Spleen (tissue), 11 donors: ENCODE data around the gene POLRMT. TPM values are rescaled to one million over a fixed set of nuclear protein-coding genes. Genes with fewer than 3 reads are reported as not detected.
A peak's percentile ranks its signal among the peaks of the same experiment; 100 is the strongest.

Source experiments
- DNase-seq: peaks from one replicate; pipeline ENCODE4 v3.0.0-alpha.2; 2020
- H3K27ac ChIP-seq, 8 donors: fragments of 200-600 bp; sonication (generic) in 7 of 8; 1 replicate in 4 of 8; 2 replicates in 4 of 8; pipeline versions ENCODE4 v1.5.0 to v1.8.0; 2016 to 2021; ENCODE audit warnings: inconsistent platforms in 4 of 8, mild to moderate bottlenecking in 4 of 8, moderate library complexity in 1 of 8
- H3K27me3 ChIP-seq, 7 donors: fragments of 200-600 bp; sonication (generic) in 6 of 7; replicated peaks in 1 of 7; 1 replicate in 4 of 7; 2 replicates in 3 of 7; pipeline versions ENCODE4 v1.5.0 to v1.8.0; 2016 to 2021; ENCODE audit warnings: inconsistent platforms in 3 of 7, mild to moderate bottlenecking in 1 of 7
- H3K36me3 ChIP-seq, 6 donors: fragments of 200-600 bp; sonication (generic) in 5 of 6; 1 replicate in 4 of 6; 2 replicates in 2 of 6; pipeline versions ENCODE4 v1.5.0 to v1.8.0; 2016 to 2021; ENCODE audit warnings: inconsistent platforms in 2 of 6
- H3K4me1 ChIP-seq, 6 donors: fragments of 200-600 bp; sonication (generic) in 5 of 6; 1 replicate in 3 of 6; 2 replicates in 3 of 6; pipeline versions ENCODE4 v1.5.0 to v1.8.0; 2016 to 2021; ENCODE audit warnings: inconsistent platforms in 3 of 6
- H3K4me3 ChIP-seq, 8 donors: fragments of 200-600 bp; sonication (generic) in 7 of 8; 1 replicate in 4 of 8; 2 replicates in 4 of 8; pipeline versions ENCODE4 v1.5.0 to v1.8.0; 2016 to 2021; ENCODE audit warnings: inconsistent platforms in 4 of 8, mild to moderate bottlenecking in 4 of 8, moderate library complexity in 2 of 8
- H3K9me3 ChIP-seq, 8 donors: fragments of 200-600 bp; sonication (generic) in 7 of 8; 1 replicate in 4 of 8; 2 replicates in 4 of 8; pipeline versions ENCODE4 v1.5.0 to v1.8.0; 2016 to 2021; ENCODE audit warnings: inconsistent platforms in 4 of 8
- POLR2A ChIP-seq, 3 donors: fragments of 450-650 bp; IDR thresholded peaks; one replicate each; pipeline ENCODE4 v1.5.1; 2017; ENCODE audit warnings: antibody characterized with exemption in 3 of 3, mild to moderate bottlenecking in 1 of 3
- POLR2AphosphoS5 ChIP-seq, 3 donors: sonication (generic); formaldehyde crosslinking; IDR thresholded peaks; one replicate each; pipeline ENCODE4 v1.5.1; 2017; ENCODE audit warnings: antibody characterized with exemption in 3 of 3
- WGBS, 5 donors: extraction: QIAGEN DNeasy Blood & Tissue Kit in 3 of 5; methylation state at CpG; one replicate each; pipeline versions ENCODE4 v1.1.5 to v1.1.7; 2013 to 2018; 5-methylcytosine and 5-hydroxymethylcytosine counted together
- intact Hi-C: fragments of 100-400 bp; cut with DNase I; formaldehyde crosslinking; loops from one replicate; pipeline ENCODE4 v1.15.0; 2023; ENCODE audit warnings: low total_unique reads
- polyA plus RNA-seq, 3 donors: library from polyadenylated mRNA; stranded (reverse); fragments of 200-250 nt; gene quantifications; one replicate each; pipeline ENCODE4 v1.2.1, GENCODE V29; 2013
- total RNA-seq, 7 donors: library from RNA; depleted of rRNA in 3 of 7; stranded (reverse); fragments of >200 nt in 3 of 7; fragmentation: NEBNext Ultra II Directional in 4 of 7; extraction: Animal tissue kit (Norgen Biotek cat#: 25700) in 4 of 7; gene quantifications; one replicate each; pipeline versions ENCODE4 v1.1.0 to v1.2.1, GENCODE V29; 2016 to 2021
- TF ChIP-seq, protein P1 (sequence below), 11 experiments: fragments of 200-600 bp in 7 of 11; fragments of 450-650 bp in 4 of 11; sonication (generic) in 4 of 11; IDR thresholded peaks in 8 of 11; conservative IDR thresholded peaks in 3 of 11; 1 replicate in 7 of 11; 2 replicates in 4 of 11; pipeline versions ENCODE4 v1.4.0 to v1.8.0; 2016 to 2021; ENCODE audit warnings: antibody characterized with exemption in 11 of 11, inconsistent platforms in 4 of 11, mild to moderate bottlenecking in 1 of 11
- donor health status: healthy with polysubstance abuse.
- donor health status: DM: no; HTN: no; CAD: no; lungs with moderate emphysema.
- donor health status: DM: no; HTN: no; CAD: no.
- donor health status: Bipolar disorder and iron deficiency.
- donor health status: healthy.
- donor health status: DM: no; HTN: no; CAD: no.
- donor health status: DM: yes; HTN: yes; CAD: no.

The POLRMT gene
- total and polyA plus RNA-seq, 10 donors = 28.6 to 105 (median 50.9) TPM

DNA sequence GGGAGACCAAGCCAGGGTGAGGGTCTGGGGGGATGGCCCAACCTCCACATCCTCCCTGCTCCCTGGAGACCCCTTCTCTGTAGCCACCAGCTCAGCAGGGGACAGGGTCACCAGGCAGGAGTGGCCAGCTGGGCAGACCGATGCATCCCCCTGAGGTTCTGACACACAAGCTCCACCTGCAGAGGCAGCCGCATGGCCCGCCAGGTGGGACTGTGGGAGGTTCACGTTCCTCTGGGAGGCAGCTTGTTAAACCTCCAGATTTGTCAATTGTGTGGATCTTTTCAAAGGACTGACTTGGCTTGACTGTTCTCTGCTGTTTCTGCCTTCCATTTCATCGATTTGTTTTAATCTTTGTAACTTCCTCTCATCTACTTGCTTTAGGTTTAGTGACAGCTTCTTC is 8.1 kb downstream of the POLRMT start:
- H3K4me1 ChIP-seq = peaks cover 0 to 14% (median 0%) of the 10 kb centered on the region in 6 donors
- TF ChIP-seq POLR2AphosphoS5 (IDR thresholded peaks at IDR 0.05) = no peak
- H3K9me3 ChIP-seq = no peaks in the 10 kb centered on the region
- no peak overlapping the region for H3K27ac ChIP-seq
- no peak for DNase-seq
- intact Hi-C loops = no loop called here
- WGBS, 5 donors = 90 to 98% (median 95%) methylated on average over 5 of the region's 5 CpGs
- peaks cover 0 to 97% (median 67%) of the 10 kb centered on the region in 6 donors for H3K36me3 ChIP-seq
- H3K27me3 ChIP-seq = no peaks in the 10 kb centered on the region
- H3K4me3 ChIP-seq = no peak overlapping the region

DNA sequence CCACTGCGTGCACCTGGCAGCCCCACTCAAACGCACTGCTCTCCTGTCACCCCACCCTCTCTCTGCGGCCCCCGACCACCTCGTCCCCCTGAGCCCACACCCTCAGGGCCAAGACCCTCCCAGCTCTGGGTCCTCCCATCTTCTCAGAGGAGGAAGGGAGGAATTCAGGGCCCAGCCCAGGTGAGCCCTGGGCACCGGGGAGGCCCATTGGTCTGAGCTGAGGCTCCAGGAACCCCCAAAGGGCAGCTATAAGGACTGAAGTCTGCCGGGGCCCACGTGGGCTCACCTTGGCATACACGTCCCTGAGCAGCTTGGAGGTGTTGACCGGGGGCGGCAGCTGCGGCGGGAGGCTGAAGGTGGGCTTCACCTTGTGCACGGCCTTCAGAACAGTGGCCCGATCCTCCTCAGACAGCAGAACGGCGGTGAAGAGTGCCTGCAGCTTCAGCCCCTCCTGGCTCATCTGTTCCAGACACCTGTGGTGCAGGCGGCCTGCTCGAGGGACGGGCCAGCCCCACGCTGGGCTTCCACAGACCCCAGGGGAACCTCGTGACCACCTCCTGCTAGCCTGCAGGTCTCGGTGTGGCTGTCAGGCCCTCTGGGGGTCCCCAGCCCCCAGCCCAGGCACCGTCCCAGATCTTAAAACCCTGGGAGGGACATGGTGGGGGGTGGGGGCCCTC is 8.8 kb downstream of the POLRMT start:
- WGBS, 5 donors = 93 to 97% (median 96%) methylated on average over 20 to 24 of the region's 24 CpGs

GRCh38 chr19:623974-624373 is 9.4 kb downstream of the POLRMT start:
- DNase-seq = no peak
- Histone ChIP-seq H3K4me3 (no peak overlapping the region), H3K4me1 (peaks cover 0 to 6% (median 0%) of the 10 kb centered on the region in 6 donors), H3K27ac (no peak overlapping the region), H3K36me3 (peaks cover 0 to 97% (median 72%) of the 10 kb centered on the region in 6 donors), H3K9me3 (no peaks in the 10 kb centered on the region), H3K27me3 (no peaks in the 10 kb centered on the region)
- 83 to 92% (median 87%) methylated on average over 24 of the region's 24 CpGs for WGBS, 5 donors
- intact Hi-C loops = no loop called here
- no peak for TF ChIP-seq POLR2AphosphoS5 (IDR thresholded peaks at IDR 0.05)
- no peak for TF ChIP-seq POLR2A (IDR thresholded peaks at IDR 0.05)

More for the DNA sequence above, 8.8 kb downstream of the POLRMT start:
- H3K4me1 ChIP-seq = peaks cover 0 to 8% (median 0%) of the 10 kb centered on the region in 6 donors
- H3K36me3 ChIP-seq = peaks cover 0 to 97% (median 72%) of the 10 kb centered on the region in 6 donors
- TF ChIP-seq POLR2A (IDR thresholded peaks at IDR 0.05) = no peak
- TF ChIP-seq, protein P1, sequence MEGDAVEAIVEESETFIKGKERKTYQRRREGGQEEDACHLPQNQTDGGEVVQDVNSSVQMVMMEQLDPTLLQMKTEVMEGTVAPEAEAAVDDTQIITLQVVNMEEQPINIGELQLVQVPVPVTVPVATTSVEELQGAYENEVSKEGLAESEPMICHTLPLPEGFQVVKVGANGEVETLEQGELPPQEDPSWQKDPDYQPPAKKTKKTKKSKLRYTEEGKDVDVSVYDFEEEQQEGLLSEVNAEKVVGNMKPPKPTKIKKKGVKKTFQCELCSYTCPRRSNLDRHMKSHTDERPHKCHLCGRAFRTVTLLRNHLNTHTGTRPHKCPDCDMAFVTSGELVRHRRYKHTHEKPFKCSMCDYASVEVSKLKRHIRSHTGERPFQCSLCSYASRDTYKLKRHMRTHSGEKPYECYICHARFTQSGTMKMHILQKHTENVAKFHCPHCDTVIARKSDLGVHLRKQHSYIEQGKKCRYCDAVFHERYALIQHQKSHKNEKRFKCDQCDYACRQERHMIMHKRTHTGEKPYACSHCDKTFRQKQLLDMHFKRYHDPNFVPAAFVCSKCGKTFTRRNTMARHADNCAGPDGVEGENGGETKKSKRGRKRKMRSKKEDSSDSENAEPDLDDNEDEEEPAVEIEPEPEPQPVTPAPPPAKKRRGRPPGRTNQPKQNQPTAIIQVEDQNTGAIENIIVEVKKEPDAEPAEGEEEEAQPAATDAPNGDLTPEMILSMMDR (IDR thresholded peaks at IDR 0.05 in 8 of 11, conservative IDR thresholded peaks at IDR 0.05 in 3 of 11) = no peak
- TF ChIP-seq POLR2AphosphoS5 (IDR thresholded peaks at IDR 0.05) = no peak
- no peaks in the 10 kb centered on the region for H3K9me3 ChIP-seq
- DNase-seq = no peak
- intact Hi-C loops = no loop called here
- H3K27ac ChIP-seq = no peak overlapping the region
- no peak overlapping the region for H3K4me3 ChIP-seq
- H3K27me3 ChIP-seq = no peaks in the 10 kb centered on the region

DNA sequence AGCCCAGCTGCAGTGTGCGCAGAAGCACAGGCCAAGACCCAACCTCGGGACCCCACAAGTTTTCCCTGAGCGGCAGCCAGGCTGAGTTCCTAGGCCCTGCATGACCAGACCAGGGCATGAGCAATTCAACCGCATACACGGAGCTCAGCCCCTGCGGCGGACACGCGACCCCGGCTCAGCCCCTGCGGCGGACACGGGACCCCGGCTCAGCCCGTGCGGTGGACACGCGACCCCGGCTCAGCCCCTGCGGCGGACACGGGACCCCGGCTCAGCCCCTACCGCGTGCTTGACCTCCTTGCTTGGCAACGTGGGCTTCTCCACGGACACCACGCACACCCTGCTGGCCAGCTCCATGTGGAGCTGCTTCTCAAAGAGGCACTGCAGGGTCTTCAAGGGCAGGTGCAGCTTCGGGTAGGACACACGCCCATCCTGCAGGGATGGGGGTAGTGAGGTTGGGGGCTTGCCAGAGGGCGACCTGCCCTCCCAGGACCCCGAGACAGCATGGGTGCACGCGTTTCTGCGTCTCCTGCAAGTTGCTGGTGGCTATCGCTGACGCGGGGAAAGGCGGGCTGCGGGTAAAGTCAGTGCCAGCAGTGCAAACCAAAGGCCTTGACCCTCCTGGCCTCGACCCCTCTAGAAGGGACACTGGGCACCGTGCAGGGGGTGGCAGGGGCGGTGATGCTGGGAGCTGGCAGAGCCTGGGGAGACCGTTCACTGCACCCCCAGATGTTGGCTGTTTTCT is 10.0 kb downstream of the POLRMT start:
- Histone ChIP-seq H3K27ac (no peak overlapping the region), H3K4me1 (no peaks in the 10 kb centered on the region), H3K36me3 (peaks cover 0 to 97% (median 73%) of the 10 kb centered on the region in 6 donors), H3K9me3 (no peaks in the 10 kb centered on the region), H3K4me3 (no peak overlapping the region), H3K27me3 (no peaks in the 10 kb centered on the region)
- TF ChIP-seq, protein P1 (IDR thresholded peaks at IDR 0.05 in 8 of 11, conservative IDR thresholded peaks at IDR 0.05 in 3 of 11) = no peak
- peak; percentile 71 for DNase-seq
- WGBS, 5 donors = 92 to 97% (median 94%) methylated on average over 29 to 44 of the region's 44 CpGs
- intact Hi-C loops = no loop called here

DNA sequence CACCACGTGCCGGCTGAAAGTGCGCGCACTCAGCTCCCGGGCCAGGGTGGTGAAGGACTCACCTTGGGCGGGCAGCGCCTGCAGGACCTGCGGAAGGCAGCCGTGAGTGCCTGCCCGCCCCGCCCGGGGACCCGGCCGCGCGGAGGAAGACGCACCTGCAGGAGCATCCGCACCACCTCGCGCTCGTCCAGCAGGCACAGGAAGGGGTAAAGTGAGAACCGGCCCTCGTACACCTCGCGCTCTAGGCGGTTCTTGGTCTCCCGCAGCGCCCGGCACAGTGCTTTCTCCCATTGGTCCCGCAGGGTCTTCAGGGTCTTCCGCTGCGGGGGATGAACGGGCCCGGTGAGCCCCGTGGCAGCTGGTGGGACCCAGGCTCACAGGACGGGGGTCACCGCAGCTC is 10.7 kb downstream of the POLRMT start:
- no peaks in the 10 kb centered on the region for H3K9me3 ChIP-seq
- TF ChIP-seq, protein P1 (IDR thresholded peaks at IDR 0.05 in 8 of 11, conservative IDR thresholded peaks at IDR 0.05 in 3 of 11) = no peak
- TF ChIP-seq POLR2A (IDR thresholded peaks at IDR 0.05) (no peak), POLR2AphosphoS5 (IDR thresholded peaks at IDR 0.05) (no peak)
- no peak overlapping the region for H3K27ac ChIP-seq
- no peak overlapping the region for H3K4me3 ChIP-seq
- 95 to 99% (median 96%) methylated on average over 15 to 37 of the region's 37 CpGs for WGBS, 5 donors
- no peaks in the 10 kb centered on the region for H3K4me1 ChIP-seq
- no peaks in the 10 kb centered on the region for H3K27me3 ChIP-seq
- intact Hi-C loops = no loop called here
- peak; percentile 61 for DNase-seq
- H3K36me3 ChIP-seq = peaks cover 0 to 97% (median 73%) of the 10 kb centered on the region in 6 donors
